Coronary artery (tissue), 2 donors: ENCODE data around the gene KCNIP3.

Experiments used
- DNase-seq: peaks from one replicate; pipeline ENCODE4 v3.0.0-alpha.2; 2017; ENCODE audit warnings: low spot score
- H3K27ac ChIP-seq, 2 donors: fragments of 200-600 bp; sonication (generic); one replicate each; pipeline ENCODE4 v1.5.1; 2016 to 2019
- H3K4me3 ChIP-seq: fragments of 200-600 bp; sonication (generic); 2 replicates; pipeline ENCODE4 v1.5.1; 2016; ENCODE audit warnings: mild to moderate bottlenecking, moderate library complexity
- TF ChIP-seq, protein P1 (sequence below): fragments of 200-600 bp; sonication (generic); IDR thresholded peaks from one replicate; pipeline ENCODE4 v1.5.1; 2019; ENCODE audit warnings: antibody characterized with exemption

Gene KCNIP3

DNA sequence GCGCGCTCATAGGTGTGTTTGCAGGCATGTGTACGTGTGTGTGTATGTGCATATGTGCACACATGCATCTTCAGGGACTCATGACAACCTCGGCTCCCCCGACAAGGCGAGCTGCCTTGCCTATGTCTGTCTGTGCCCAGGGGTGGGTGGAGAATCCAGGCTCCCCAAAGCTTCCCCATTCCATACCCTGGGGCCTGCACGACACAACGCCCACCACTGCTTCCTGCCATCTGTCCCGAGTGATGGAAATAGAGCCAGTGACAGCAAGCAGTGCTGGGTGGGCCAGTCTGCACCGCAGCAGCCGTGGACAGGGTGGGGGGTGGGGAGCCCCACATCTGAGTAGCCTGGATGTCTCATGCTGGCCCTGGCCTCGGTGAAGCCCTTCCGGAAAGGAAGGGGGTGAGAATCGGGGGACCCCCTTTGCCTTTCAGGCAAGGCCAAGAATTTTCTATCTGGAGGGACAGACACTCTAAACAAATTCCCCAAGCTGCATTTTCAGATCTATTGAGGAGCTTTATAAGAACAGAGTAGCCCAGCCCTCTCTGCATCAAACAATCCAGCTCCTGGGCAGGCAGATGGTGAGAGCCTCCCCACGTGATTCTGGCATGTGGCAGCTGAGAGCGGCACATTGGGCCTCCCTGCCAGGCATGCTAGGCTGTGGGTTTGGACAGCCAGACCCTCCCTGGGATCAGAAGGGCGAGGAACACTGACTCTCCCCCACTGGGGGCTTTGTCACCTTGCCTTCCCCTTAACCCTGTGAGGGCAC, 4.9 kb downstream of the KCNIP3 start:
- TF ChIP-seq, protein P1, sequence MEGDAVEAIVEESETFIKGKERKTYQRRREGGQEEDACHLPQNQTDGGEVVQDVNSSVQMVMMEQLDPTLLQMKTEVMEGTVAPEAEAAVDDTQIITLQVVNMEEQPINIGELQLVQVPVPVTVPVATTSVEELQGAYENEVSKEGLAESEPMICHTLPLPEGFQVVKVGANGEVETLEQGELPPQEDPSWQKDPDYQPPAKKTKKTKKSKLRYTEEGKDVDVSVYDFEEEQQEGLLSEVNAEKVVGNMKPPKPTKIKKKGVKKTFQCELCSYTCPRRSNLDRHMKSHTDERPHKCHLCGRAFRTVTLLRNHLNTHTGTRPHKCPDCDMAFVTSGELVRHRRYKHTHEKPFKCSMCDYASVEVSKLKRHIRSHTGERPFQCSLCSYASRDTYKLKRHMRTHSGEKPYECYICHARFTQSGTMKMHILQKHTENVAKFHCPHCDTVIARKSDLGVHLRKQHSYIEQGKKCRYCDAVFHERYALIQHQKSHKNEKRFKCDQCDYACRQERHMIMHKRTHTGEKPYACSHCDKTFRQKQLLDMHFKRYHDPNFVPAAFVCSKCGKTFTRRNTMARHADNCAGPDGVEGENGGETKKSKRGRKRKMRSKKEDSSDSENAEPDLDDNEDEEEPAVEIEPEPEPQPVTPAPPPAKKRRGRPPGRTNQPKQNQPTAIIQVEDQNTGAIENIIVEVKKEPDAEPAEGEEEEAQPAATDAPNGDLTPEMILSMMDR: no peak
- no peak overlapping the region for H3K4me3 ChIP-seq
- DNase-seq: no peak
- no peak overlapping the region for H3K27ac ChIP-seq

DNA sequence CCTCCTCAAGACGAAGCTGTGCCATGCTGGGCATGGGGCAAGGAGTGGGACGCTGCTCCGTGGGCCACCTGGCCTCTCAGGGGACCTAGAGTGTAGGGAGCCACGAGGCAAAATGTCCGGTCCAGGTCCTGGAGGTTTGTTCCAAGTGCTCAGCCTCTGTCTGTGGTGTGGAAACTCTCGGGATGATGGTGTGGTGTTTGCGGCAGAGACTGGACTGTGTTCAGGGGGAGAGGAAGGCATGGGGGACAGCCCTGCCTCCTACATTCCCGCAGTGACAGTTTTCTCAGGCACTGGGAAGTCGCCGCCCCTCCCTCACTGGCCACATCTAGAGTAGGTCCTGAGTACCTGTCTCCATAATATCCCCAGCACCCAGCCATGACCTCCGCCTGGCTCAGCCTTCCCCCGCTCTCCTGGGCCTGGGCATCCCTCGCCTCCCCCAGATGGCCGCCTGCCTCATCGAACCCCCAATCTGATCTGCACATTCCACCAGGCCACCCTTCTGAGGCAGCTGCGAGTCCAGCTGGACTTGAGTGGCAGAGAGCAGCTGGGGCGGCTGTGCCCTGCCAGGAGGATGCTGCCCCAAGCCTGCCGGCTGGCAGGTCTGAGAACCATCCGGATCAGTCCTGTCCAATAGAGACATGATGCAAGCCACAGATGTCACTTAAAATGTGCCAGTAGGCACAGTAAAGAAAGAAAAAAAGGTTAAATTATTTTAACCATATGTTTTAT, 6.2 kb downstream of the KCNIP3 start:
- DNase-seq: no peak
- TF ChIP-seq, protein P1: no peak
- H3K4me3 ChIP-seq: no peak overlapping the region
- H3K27ac ChIP-seq: no peak overlapping the region

DNA sequence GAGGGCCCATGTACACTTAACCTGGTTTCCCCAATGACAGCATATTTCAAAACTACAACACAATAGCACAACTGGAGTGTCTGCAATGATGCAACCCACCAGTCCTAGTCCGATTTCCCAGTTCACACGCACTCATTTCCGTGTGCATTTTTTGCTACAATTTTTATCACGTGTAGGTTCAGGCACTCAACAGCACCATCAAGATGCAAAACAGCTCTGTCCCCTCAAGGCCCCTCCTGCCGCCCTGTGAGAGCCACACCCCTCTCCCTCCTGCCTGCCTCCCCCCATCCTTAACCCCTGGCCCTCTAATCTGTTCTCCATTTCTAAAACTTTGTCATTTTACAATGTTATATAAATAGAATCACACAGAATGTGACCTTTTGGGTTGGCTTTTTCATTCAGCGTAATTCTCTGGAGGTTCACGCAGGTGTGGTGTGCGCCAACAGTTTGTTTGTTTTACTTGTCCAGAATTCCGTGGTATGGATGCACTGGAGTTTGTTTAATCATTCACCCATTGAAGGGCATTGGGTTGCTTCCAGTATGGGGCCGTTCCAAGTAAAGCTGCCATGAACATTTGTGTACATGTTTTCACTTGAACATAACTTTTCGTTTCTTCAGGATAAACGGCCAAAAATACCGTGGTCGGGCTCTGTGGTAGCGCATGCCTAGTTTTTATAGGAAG, 8.4 kb downstream of the KCNIP3 start:
- TF ChIP-seq, protein P1: no peak
- Histone ChIP-seq H3K4me3 (peak overlapping the region; percentile 38), H3K27ac (peak overlapping the region in 1 of 2 donors; percentile 25)
- no peak for DNase-seq

DNA sequence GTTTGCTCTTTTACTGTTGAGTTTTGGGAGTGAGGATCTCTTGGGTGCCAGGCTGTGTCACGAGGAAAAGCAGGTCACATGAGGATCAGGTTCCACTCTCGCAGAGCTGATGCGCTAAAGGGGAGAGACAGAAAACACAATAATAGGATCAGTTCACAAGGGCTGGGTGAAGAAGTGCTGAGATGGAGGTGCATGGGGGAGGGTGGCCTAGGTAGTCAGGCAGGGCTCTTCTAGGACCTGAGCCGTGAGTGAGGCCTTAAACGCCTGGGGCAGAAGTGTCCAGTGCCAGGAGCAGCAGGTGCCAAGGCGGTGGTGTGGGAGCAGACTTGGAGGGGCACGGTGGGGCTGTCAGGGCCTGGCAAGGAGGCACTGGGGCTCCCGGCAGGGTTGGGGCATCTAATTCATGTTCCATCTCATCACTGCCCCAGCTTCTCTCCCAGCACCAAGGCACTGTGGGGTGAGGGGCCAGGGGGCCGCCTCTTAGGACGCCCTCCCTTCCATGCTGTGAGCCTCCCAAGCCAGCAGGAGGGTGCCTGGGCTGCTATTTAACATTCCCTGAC, 9.3 kb downstream of the KCNIP3 start:
- DNase-seq: no peak
- TF ChIP-seq, protein P1: no peak

DNA sequence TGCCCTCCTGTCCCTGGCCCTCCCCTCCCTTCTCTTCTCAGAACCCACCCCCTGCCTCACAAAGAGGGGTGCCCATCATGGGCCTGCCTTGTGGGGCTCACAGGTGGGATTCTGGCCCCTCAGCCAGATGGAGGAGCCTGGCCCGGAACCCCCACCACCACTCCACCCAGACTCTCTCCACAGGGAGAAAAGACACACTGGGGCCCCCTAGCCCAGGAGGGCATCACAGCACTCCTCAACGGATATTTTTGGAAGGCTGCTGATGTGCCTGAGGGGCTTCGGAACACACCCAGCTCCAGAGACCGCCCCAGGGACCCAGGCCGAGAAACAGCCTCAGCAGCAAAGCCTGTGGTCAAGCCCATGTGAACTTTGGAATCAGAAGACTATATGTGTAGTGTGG, 9.9 kb downstream of the KCNIP3 start:
- H3K4me3 ChIP-seq: no peak overlapping the region
- no peak for DNase-seq
- TF ChIP-seq, protein P1: no peak
- H3K27ac ChIP-seq: no peak overlapping the region

More for the DNA sequence above, 9.3 kb downstream of the KCNIP3 start:
- Histone ChIP-seq H3K4me3 (no peak overlapping the region), H3K27ac (no peak overlapping the region)

DNA sequence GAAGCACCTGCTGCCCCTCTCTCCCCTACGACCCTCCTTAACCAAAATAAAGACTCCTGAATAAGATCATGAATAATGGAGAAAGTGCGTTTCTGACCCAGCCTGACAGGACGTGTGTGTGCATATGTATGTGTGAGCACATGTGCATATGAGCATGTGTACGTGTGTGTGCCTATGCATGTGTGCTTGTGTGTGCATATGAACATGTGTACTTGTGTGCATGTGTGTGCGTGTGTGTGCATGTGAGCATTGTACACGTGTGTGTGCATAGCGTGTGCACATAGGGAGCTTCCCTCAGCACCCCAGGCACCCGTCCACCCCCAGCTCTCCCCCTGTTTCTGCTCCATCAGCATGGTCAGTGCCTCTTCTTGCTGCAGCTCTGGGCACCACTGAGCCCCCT, 10.7 kb downstream of the KCNIP3 start:
- TF ChIP-seq, protein P1: no peak
- Histone ChIP-seq H3K4me3 (no peak overlapping the region), H3K27ac (no peak overlapping the region)
- no peak for DNase-seq
